Activated CD4-positive, alpha-beta T cell treated with anti-CD3 and anti-CD28 coated beads, Interleukin-2, amount 10 ng/mL, durations not matched to agents 24 days and 14 days (primary cell): ENCODE measurements around the gene PCDHGB2. TPM values are rescaled to one million over a fixed set of nuclear protein-coding genes. Genes with fewer than 3 reads are reported as not detected.
A peak's percentile ranks its signal among the peaks of the same experiment; 100 is the strongest.
"Not testable (repeated sequence)": the region's sequence is repeated elsewhere in the genome, so short reads cannot be mapped to it uniquely, and the experiment has no call there.

Source experiments
- DNase-seq: peaks from one replicate; pipeline ENCODE4 v3.0.0; 2022
- H3K27ac Mint-ChIP-seq: one replicate; pipeline ENCODE4 v1.8.0; 2022; ENCODE audit warnings: mild to moderate bottlenecking, mixed read lengths
- H3K27me3 Mint-ChIP-seq: one replicate; pipeline ENCODE4 v1.8.0; 2022; ENCODE audit warnings: mixed read lengths
- H3K36me3 Mint-ChIP-seq: one replicate; pipeline ENCODE4 v1.8.0; 2022; ENCODE audit warnings: low read depth, mild to moderate bottlenecking, mixed read lengths
- H3K4me1 Mint-ChIP-seq: one replicate; pipeline ENCODE4 v1.8.0; 2021; ENCODE audit warnings: mixed read lengths
- H3K4me3 Mint-ChIP-seq: one replicate; pipeline ENCODE4 v1.8.0; 2022; ENCODE audit warnings: mild to moderate bottlenecking, moderate library complexity, mixed read lengths
- H3K9me3 Mint-ChIP-seq: one replicate; pipeline ENCODE4 v1.8.0; 2021; ENCODE audit warnings: mixed read lengths
- intact Hi-C: fragments of 100-400 bp; cut with micrococcal nuclease; formaldehyde crosslinking; loops from one replicate; pipeline ENCODE4 v1.15.1; 2023
- total RNA-seq: library from RNA; stranded (reverse); gene quantifications from 2 replicates; pipeline ENCODE4 v1.2.3, GENCODE V29; 2022

PCDHGB2 gene
- total RNA-seq, 1 donor from 2014 or later, result 0.63 TPM

- intact Hi-C loops, result no loop called here
- peak; percentile 56 for DNase-seq
- Mint-ChIP-seq H3K27ac (no peak within 1 kb of the TSS), H3K27me3 (peaks cover 30% of the 10 kb centered on the region), H3K36me3 (no peaks in the 10 kb centered on the region), H3K9me3 (peaks cover 18% of the 10 kb centered on the region), H3K4me3 (peak within 1 kb of the TSS; percentile 23), H3K4me1 (no peaks in the 10 kb centered on the region)
These were observed 42.9 kb downstream of the PCDHGB2 start, which contains the start of gene PCDHGA9 for GRCh38 chr5:141402553-141403243. PCDHGA9 (plus strand) TSS chr5:141402778; CDS start chr5:141402953, 175 bp downstream.

- H3K4me1 Mint-ChIP-seq, result no peaks in the 10 kb centered on the region
These were observed 43.6 kb downstream of the PCDHGB2 start for GRCh38 chr5:141403387-141403786.

GRCh38 chr5:141407790-141408505 lies 48.2 kb downstream of the PCDHGB2 start, which contains the start of gene PCDHGB6:
PCDHGB6 (plus strand) TSS chr5:141408021; CDS start chr5:141408203, 182 bp downstream.
- H3K4me3 Mint-ChIP-seq, result peak within 1 kb of the TSS; percentile 72
- H3K27ac Mint-ChIP-seq, result peak within 1 kb of the TSS; percentile 68
- H3K4me1 Mint-ChIP-seq, H3K36me3 Mint-ChIP-seq, intact Hi-C loops: not testable (repeated sequence)
- peaks cover 22% of the 10 kb centered on the region for H3K9me3 Mint-ChIP-seq
- H3K27me3 Mint-ChIP-seq, result peaks cover 36% of the 10 kb centered on the region
- DNase-seq, result peak; percentile 81

More at GRCh38 chr5:141403387-141403786, 43.6 kb downstream of the PCDHGB2 start:
- peak; percentile 46 for DNase-seq
- H3K36me3 Mint-ChIP-seq, result no peaks in the 10 kb centered on the region
- peaks cover 22% of the 10 kb centered on the region for H3K9me3 Mint-ChIP-seq
- H3K27ac Mint-ChIP-seq, result no peak overlapping the region
- peaks cover 34% of the 10 kb centered on the region for H3K27me3 Mint-ChIP-seq
- intact Hi-C loops, result no loop called here
- H3K4me3 Mint-ChIP-seq, result no peak overlapping the region

GRCh38 chr5:141409598-141410306 lies 50.0 kb downstream of the PCDHGB2 start:
- Mint-ChIP-seq H3K4me1 (peaks cover 10% of the 10 kb centered on the region), H3K36me3 (peaks cover 3% of the 10 kb centered on the region), H3K9me3 (peaks cover 30% of the 10 kb centered on the region), H3K27me3 (peaks cover 43% of the 10 kb centered on the region), H3K4me3 (no peak overlapping the region), H3K27ac (no peak overlapping the region)
- intact Hi-C loops, result loop anchor here (5.0 kb wide), 4 partner anchors 47 to 103 kb away; partner anchors contain the start of genes PCDHGA2 and PCDHGA5
- DNase-seq, result peak; percentile 51

GRCh38 chr5:141411575-141411974 lies 51.8 kb downstream of the PCDHGB2 start:
- intact Hi-C loops, result loop anchor here (5.0 kb wide), 4 partner anchors 49 to 101 kb away; partner anchors contain the start of genes PCDHGA2 and PCDHGA5
- peaks cover 3% of the 10 kb centered on the region for H3K36me3 Mint-ChIP-seq

More at GRCh38 chr5:141411575-141411974, 51.8 kb downstream of the PCDHGB2 start:
- Mint-ChIP-seq H3K4me1 (peaks cover 10% of the 10 kb centered on the region), H3K4me3 (no peak overlapping the region), H3K27me3 (peaks cover 51% of the 10 kb centered on the region), H3K9me3 (peaks cover 30% of the 10 kb centered on the region), H3K27ac (no peak overlapping the region)
- no peak for DNase-seq

Other genes with a start within 250 kb of the PCDHGB2 start
- not detected in 2 replicates for gene PCDHB4, start 238.2 kb upstream of the PCDHGB2 start, total RNA-seq
- not detected in 2 replicates for gene PCDHB5, start 224.8 kb upstream of the PCDHGB2 start, total RNA-seq
- gene PCDHB6, start 209.9 kb upstream of the PCDHGB2 start, total RNA-seq, result not detected in 2 replicates
- not detected in 2 replicates for gene PCDHB7, start 187.3 kb upstream of the PCDHGB2 start, total RNA-seq
- not detected in 2 replicates for gene PCDHB8, start 182.2 kb upstream of the PCDHGB2 start, total RNA-seq
- gene PCDHB16, start 177.6 kb upstream of the PCDHGB2 start, total RNA-seq, result not detected in 2 replicates
- not detected in 2 replicates for gene PCDHB9, start 172.8 kb upstream of the PCDHGB2 start, total RNA-seq
- not detected in 2 replicates for gene PCDHB10, start 167.6 kb upstream of the PCDHGB2 start, total RNA-seq
- not detected in 2 replicates for gene PCDHB11, start 160.4 kb upstream of the PCDHGB2 start, total RNA-seq
- not detected in 2 replicates for gene PCDHB12, start 151.3 kb upstream of the PCDHGB2 start, total RNA-seq
- gene PCDHB13, start 146.1 kb upstream of the PCDHGB2 start, total RNA-seq, result 0.05 TPM in 1 of 2 replicates, not detected in the other
- gene PCDHB14, start 136.7 kb upstream of the PCDHGB2 start, total RNA-seq, result not detected in 2 replicates
- gene PCDHB15, start 114.6 kb upstream of the PCDHGB2 start, total RNA-seq, result not detected in 2 replicates
- 0.14 and 0.23 TPM in 2 replicates for gene SLC25A2, start 55.9 kb upstream of the PCDHGB2 start, total RNA-seq
- gene TAF7, start 39.2 kb upstream of the PCDHGB2 start, total RNA-seq, result 71.5 and 75.0 TPM in 2 replicates
- gene PCDHGA1, start 29.5 kb upstream of the PCDHGB2 start, total RNA-seq, result 0.07 and 0.09 TPM in 2 replicates
- 0.07 and 0.12 TPM in 2 replicates for gene PCDHGA2, start 21.2 kb upstream of the PCDHGB2 start, total RNA-seq
- gene PCDHGA3, start 16.2 kb upstream of the PCDHGB2 start, total RNA-seq, result 0.14 and 0.19 TPM in 2 replicates
- gene PCDHGB1, start 9.9 kb upstream of the PCDHGB2 start, total RNA-seq, result 0.14 and 0.19 TPM in 2 replicates
- gene PCDHGA4, start 5.0 kb upstream of the PCDHGB2 start, total RNA-seq, result 0.33 and 0.37 TPM in 2 replicates
- 0.19 and 0.51 TPM in 2 replicates for gene PCDHGA5, start 4.2 kb downstream of the PCDHGB2 start, total RNA-seq
- gene PCDHGB3, start 10.2 kb downstream of the PCDHGB2 start, total RNA-seq, result 0.40 and 0.49 TPM in 2 replicates
- 0.31 and 0.54 TPM in 2 replicates for gene PCDHGA6, start 13.9 kb downstream of the PCDHGB2 start, total RNA-seq
- 0.05 and 0.23 TPM in 2 replicates for gene PCDHGA7, start 22.7 kb downstream of the PCDHGB2 start, total RNA-seq
- gene PCDHGB4, start 27.7 kb downstream of the PCDHGB2 start, total RNA-seq, result 0.21 TPM in 2 replicates
- gene PCDHGA8, start 32.6 kb downstream of the PCDHGB2 start, total RNA-seq, result 0.02 and 0.09 TPM in 2 replicates
- gene PCDHGB5, start 38.0 kb downstream of the PCDHGB2 start, total RNA-seq, result 0.43 and 0.47 TPM in 2 replicates
- 0.33 and 0.44 TPM in 2 replicates for gene PCDHGA9, start 42.8 kb downstream of the PCDHGB2 start, total RNA-seq
- gene PCDHGB6, start 48.0 kb downstream of the PCDHGB2 start, total RNA-seq, result 0.09 and 0.14 TPM in 2 replicates
- gene PCDHGA10, start 53.0 kb downstream of the PCDHGB2 start, total RNA-seq, result 0.07 and 0.21 TPM in 2 replicates
- 0.12 and 0.17 TPM in 2 replicates for gene PCDHGB7, start 57.7 kb downstream of the PCDHGB2 start, total RNA-seq
- 0.23 and 0.31 TPM in 2 replicates for gene PCDHGA11, start 61.1 kb downstream of the PCDHGB2 start, total RNA-seq
- 0.12 and 0.16 TPM in 2 replicates for gene PCDHGA12, start 70.5 kb downstream of the PCDHGB2 start, total RNA-seq
- gene PCDHGC3, start 116.0 kb downstream of the PCDHGB2 start, total RNA-seq, result 0.24 and 0.58 TPM in 2 replicates
- not detected in 2 replicates for gene PCDHGC4, start 125.0 kb downstream of the PCDHGB2 start, total RNA-seq
- not detected in 2 replicates for gene PCDHGC5, start 129.1 kb downstream of the PCDHGB2 start, total RNA-seq